ENCODE measurements around the gene ARRB1. TPM values are rescaled to one million over a fixed set of nuclear protein-coding genes. Genes with fewer than 3 reads are reported as not detected.

The ARRB1 gene
- total RNA-seq, 1 donor from 2014 or later, result 53.8 TPM

DNA sequence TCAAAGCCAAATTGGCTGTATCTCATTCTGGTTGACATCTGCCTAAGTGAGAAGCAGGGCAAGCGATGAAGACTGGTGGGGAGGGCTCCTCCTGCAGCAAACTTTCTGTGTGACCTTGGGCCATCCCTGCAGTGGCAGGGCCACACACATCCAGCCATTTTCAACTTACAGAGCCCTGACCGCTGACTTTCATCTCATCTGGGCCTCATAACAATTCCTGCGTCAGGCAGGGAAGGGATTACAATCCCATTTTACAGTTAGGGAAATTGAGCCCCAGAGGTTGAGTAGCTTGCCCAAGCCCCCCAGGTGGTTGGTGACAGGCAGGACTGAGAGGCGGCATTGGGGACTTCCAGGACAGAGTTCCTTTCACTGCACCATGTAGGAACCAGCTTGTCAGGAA lies 89.0 kb downstream of the ARRB1 start:
- peaks cover 8% of the 10 kb centered on the region for H3K27me3 Mint-ChIP-seq (ENCODE audit: low read depth)
- no peak overlapping the region for H3K4me3 Mint-ChIP-seq
- TF ChIP-seq, protein P1, sequence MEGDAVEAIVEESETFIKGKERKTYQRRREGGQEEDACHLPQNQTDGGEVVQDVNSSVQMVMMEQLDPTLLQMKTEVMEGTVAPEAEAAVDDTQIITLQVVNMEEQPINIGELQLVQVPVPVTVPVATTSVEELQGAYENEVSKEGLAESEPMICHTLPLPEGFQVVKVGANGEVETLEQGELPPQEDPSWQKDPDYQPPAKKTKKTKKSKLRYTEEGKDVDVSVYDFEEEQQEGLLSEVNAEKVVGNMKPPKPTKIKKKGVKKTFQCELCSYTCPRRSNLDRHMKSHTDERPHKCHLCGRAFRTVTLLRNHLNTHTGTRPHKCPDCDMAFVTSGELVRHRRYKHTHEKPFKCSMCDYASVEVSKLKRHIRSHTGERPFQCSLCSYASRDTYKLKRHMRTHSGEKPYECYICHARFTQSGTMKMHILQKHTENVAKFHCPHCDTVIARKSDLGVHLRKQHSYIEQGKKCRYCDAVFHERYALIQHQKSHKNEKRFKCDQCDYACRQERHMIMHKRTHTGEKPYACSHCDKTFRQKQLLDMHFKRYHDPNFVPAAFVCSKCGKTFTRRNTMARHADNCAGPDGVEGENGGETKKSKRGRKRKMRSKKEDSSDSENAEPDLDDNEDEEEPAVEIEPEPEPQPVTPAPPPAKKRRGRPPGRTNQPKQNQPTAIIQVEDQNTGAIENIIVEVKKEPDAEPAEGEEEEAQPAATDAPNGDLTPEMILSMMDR (conservative IDR thresholded peaks at IDR 0.05), result no peak
- no peak for DNase-seq (ENCODE audit: low read depth, low spot score)
- H3K27ac Mint-ChIP-seq (ENCODE audit: unreplicated experiment), result no peak overlapping the region
- H3K4me1 Mint-ChIP-seq, result no peaks in the 10 kb centered on the region
- no peaks in the 10 kb centered on the region for H3K36me3 Mint-ChIP-seq (ENCODE audit: low read depth)
- no peaks in the 10 kb centered on the region for H3K9me3 Mint-ChIP-seq

DNA sequence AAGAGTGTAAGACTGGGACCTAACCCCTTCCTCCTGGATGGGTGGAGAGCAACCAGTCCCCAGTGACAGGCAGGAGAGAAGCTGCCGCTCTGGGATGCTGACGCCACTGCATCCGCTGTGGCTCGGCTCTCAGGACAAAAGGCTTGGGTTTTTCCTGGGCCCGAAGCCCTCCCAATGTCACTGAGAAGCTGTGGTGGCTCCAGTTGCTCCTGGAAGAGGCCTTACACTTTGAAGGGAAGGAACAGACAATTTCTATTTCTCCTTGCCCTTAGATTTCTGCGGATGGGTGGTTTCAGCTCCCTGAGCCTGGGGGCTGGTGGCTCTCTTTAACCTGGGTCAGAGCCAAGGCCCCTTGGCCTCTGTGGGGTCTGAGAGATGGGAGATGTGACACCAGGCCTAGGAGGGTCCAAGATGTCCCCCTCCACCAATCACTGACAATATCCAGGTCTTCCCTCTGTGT lies 89.5 kb downstream of the ARRB1 start:
- Mint-ChIP-seq H3K27me3 (ENCODE audit: low read depth) (peaks cover 13% of the 10 kb centered on the region), H3K36me3 (ENCODE audit: low read depth) (no peaks in the 10 kb centered on the region), H3K27ac (ENCODE audit: unreplicated experiment) (no peak overlapping the region), H3K4me1 (no peaks in the 10 kb centered on the region), H3K9me3 (no peaks in the 10 kb centered on the region), H3K4me3 (no peak overlapping the region)
- TF ChIP-seq, protein P1 (conservative IDR thresholded peaks at IDR 0.05), result no peak
- DNase-seq (ENCODE audit: low read depth, low spot score), result no peak

DNA sequence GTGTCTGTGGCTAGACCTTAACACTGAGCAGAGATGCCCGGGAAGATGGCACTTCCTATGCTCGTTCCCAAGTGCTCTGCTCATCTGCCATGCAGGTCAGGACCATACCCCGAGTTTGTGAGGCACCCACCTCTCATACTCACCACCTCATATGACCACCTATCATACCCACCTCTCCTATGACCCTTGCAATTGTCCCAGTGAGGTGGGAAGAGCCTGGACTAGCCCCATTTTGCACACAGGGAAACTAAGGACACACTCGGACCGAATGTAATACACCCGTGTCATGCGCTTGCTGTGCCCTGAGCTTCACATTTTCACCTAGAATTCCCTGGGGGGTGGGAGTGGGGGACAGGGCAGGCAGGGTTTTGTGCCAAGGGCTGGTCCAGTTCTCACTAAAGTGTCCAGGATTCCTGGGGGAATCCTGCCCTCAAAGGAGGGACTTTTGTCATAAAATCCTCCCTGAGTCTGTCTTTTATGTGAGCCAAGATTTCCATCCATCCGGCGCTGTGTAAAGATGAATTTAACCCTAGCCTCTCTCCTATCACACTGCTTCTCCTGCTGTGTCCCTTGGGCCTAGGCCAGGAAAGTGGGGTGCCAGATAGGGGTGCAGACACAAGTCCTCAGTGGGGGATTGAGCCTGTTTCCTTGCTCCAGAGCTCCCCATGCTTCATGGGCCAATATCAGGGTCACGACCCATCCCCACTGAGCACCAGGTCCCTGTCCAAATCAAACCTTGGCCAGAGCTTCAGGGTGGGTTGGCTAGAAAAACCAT lies 90.9 kb downstream of the ARRB1 start:
- peaks cover 24% of the 10 kb centered on the region for H3K27me3 Mint-ChIP-seq (ENCODE audit: low read depth)
- H3K36me3 Mint-ChIP-seq (ENCODE audit: low read depth), result no peaks in the 10 kb centered on the region
- no peak overlapping the region for H3K4me3 Mint-ChIP-seq
- H3K4me1 Mint-ChIP-seq, result no peaks in the 10 kb centered on the region
- no peak for DNase-seq (ENCODE audit: low read depth, low spot score)
- no peak overlapping the region for H3K27ac Mint-ChIP-seq (ENCODE audit: unreplicated experiment)
- TF ChIP-seq, protein P1 (conservative IDR thresholded peaks at IDR 0.05), result no peak
- no peaks in the 10 kb centered on the region for H3K9me3 Mint-ChIP-seq

DNA sequence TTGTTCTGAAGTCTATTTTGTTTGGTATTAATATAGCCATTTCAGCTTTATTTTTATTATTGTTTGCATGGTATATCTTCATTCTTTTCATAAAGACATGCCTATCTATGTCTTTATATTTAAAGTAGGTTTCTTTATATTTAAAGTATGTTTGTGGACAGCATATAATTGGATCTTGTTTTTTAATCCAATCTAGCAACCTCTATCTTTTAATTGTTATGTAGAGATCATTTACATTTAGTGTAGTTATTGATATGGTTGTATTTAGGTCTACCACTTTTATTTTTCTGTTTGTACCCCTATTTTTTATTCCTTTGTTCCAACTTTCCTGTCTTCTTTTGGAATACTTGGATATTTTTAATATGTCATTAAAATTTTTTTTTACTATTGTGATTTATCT lies 97.1 kb downstream of the ARRB1 start:
- H3K27me3 Mint-ChIP-seq (ENCODE audit: low read depth), result peaks cover 52% of the 10 kb centered on the region

DNA sequence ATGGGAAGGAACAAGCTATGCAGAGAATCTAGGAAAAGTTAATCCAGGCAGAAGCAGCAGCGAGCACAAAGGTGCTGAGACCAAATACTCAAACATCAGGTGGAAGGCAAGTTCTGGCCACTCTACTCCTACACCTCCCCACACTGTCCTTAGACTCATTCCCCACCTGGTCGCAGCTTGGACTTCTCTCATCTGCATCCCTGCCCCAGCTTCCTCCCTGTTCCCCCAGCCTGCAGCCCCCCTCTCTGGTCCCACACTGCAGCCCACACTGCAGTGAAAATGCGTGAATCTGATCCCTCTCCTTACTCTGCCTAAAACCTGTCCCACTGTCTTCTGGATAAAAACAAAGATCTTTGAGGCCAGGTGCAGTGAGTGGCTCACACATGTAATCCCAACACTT lies 101.8 kb downstream of the ARRB1 start:
- Mint-ChIP-seq H3K27ac (ENCODE audit: unreplicated experiment) (no peak overlapping the region), H3K36me3 (ENCODE audit: low read depth) (no peaks in the 10 kb centered on the region), H3K27me3 (ENCODE audit: low read depth) (peaks cover 42% of the 10 kb centered on the region), H3K4me1 (no peaks in the 10 kb centered on the region), H3K9me3 (no peaks in the 10 kb centered on the region), H3K4me3 (no peak overlapping the region)
- DNase-seq (ENCODE audit: low read depth, low spot score), result no peak
- TF ChIP-seq, protein P1 (conservative IDR thresholded peaks at IDR 0.05), result no peak

More for the DNA sequence above, 97.1 kb downstream of the ARRB1 start:
- TF ChIP-seq, protein P1 (conservative IDR thresholded peaks at IDR 0.05), result no peak
- H3K36me3 Mint-ChIP-seq (ENCODE audit: low read depth), result no peaks in the 10 kb centered on the region
- no peak for DNase-seq (ENCODE audit: low read depth, low spot score)
- no peaks in the 10 kb centered on the region for H3K4me1 Mint-ChIP-seq
- no peaks in the 10 kb centered on the region for H3K9me3 Mint-ChIP-seq
- H3K27ac Mint-ChIP-seq (ENCODE audit: unreplicated experiment), result no peak overlapping the region
- no peak overlapping the region for H3K4me3 Mint-ChIP-seq
